Activated B cell treated with CpG ODN at 0.5 μM for 24 hours (primary cell): ENCODE data around the gene ZNF106. TPM values are rescaled to one million over a fixed set of nuclear protein-coding genes. Genes with fewer than 3 reads are reported as not detected.

Experiments
- ATAC-seq: fragments of 200-7000 bp; cut with Tn5 transposase; one replicate; pipeline ENCODE4 v1.10.0; 2021; ENCODE audit warnings: low read depth, mild to moderate bottlenecking, moderate library complexity
- CTCF ChIA-PET: fragments of 350-600 bp; sonication (Branson Sonifier 250); formaldehyde crosslinking; loops from one replicate; lab custom pipeline; 2021; ENCODE audit warnings: antibody characterized with exemption; lab: Charles Lee
- POLR2A ChIA-PET: fragments of 350-600 bp; sonication (Branson Sonifier 250); formaldehyde crosslinking; loops from one replicate; lab custom pipeline; 2021; ENCODE audit warnings: antibody characterized with exemption; lab: Charles Lee
- DNase-seq: peaks from one replicate; pipeline ENCODE4 v3.0.0; 2022
- H3K27ac Mint-ChIP-seq: one replicate; pipeline ENCODE4 v1.8.0; 2020; ENCODE audit warnings: mixed read lengths
- H3K27me3 Mint-ChIP-seq: one replicate; pipeline ENCODE4 v1.8.0; 2021; ENCODE audit warnings: mixed read lengths
- H3K36me3 Mint-ChIP-seq: one replicate; pipeline ENCODE4 v1.8.0; 2021; ENCODE audit warnings: low read depth, mixed read lengths
- H3K4me1 Mint-ChIP-seq: one replicate; pipeline ENCODE4 v1.8.0; 2021; ENCODE audit warnings: mixed read lengths
- H3K4me3 Mint-ChIP-seq: one replicate; pipeline ENCODE4 v1.8.0; 2020; ENCODE audit warnings: mild to moderate bottlenecking, mixed read lengths
- H3K9me3 Mint-ChIP-seq: one replicate; pipeline ENCODE4 v1.8.0; 2020; ENCODE audit warnings: mixed read lengths
- intact Hi-C: fragments of 100-400 bp; cut with micrococcal nuclease; formaldehyde crosslinking; loops from one replicate; pipeline ENCODE4 v1.15.1; 2024
- total RNA-seq: library from RNA; stranded (reverse); gene quantifications from 2 replicates; pipeline ENCODE4 v1.2.3, GENCODE V29; 2022
- TF ChIP-seq, protein P1 (sequence below): fragments of 200-600 bp; IDR thresholded peaks from one replicate; pipeline ENCODE4 v1.8.0; 2022; ENCODE audit warnings: antibody characterized with exemption, mild to moderate bottlenecking

ZNF106 gene
- total RNA-seq, 1 donor from 2014 or later, result 46.6 TPM

DNA sequence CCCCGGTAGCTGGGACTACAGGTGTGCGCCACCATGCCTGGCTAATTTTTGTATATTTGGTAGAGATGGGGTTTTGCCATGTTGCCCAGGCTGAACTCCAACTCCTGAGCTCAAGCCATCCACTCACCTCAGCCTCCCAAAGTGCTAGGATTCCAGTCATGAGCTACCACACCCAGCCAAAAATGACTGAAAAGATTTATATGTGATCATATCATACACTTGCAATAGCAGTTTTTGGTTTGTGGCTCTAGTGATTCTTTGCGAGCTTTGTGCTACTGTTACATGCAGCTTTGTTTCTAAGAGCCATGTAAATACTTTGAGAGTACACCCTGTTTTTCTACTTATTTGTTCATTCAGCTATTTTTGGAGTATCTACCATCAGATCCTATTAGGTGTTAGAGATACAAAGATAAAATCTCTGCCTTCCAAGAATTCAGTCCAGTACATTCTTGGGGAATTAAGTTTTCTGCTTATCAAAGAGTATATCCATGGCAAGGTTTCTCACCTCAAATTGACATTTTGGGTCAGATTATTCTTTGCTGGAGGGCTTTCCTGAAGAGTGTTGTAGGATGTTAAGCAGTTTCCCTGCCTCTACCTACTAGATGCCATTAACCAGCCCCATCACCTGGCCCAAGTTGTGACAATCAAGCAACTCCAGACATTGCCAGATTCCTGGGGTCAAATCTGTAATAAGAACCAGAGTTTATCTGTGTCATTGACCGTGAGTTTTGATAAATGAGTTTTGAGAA is 19.5 kb upstream of the ZNF106 start:
- Mint-ChIP-seq H3K4me1 (peaks cover 39% of the 10 kb centered on the region), H3K36me3 (peaks cover 54% of the 10 kb centered on the region), H3K27me3 (no peaks in the 10 kb centered on the region), H3K4me3 (no peak overlapping the region), H3K9me3 (no peaks in the 10 kb centered on the region), H3K27ac (no peak overlapping the region)
- TF ChIP-seq, protein P1, sequence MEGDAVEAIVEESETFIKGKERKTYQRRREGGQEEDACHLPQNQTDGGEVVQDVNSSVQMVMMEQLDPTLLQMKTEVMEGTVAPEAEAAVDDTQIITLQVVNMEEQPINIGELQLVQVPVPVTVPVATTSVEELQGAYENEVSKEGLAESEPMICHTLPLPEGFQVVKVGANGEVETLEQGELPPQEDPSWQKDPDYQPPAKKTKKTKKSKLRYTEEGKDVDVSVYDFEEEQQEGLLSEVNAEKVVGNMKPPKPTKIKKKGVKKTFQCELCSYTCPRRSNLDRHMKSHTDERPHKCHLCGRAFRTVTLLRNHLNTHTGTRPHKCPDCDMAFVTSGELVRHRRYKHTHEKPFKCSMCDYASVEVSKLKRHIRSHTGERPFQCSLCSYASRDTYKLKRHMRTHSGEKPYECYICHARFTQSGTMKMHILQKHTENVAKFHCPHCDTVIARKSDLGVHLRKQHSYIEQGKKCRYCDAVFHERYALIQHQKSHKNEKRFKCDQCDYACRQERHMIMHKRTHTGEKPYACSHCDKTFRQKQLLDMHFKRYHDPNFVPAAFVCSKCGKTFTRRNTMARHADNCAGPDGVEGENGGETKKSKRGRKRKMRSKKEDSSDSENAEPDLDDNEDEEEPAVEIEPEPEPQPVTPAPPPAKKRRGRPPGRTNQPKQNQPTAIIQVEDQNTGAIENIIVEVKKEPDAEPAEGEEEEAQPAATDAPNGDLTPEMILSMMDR, result no peak
- DNase-seq, result no peak
- ChIA-PET POLR2A (no interaction called here), CTCF (interaction anchor here (0.6 kb wide), 1 partner anchor 31 kb away, joined by 3 read pairs; no protein-coding TSS in a partner anchor)
- ATAC-seq, result no peak
- intact Hi-C loops, result no loop called here

GRCh38 chr15:42508263-42508690 is 17.3 kb upstream of the ZNF106 start:
- Mint-ChIP-seq H3K27me3 (no peaks in the 10 kb centered on the region), H3K27ac (no peak overlapping the region), H3K9me3 (no peaks in the 10 kb centered on the region), H3K4me1 (peaks cover 57% of the 10 kb centered on the region), H3K4me3 (no peak overlapping the region), H3K36me3 (peaks cover 34% of the 10 kb centered on the region)
- DNase-seq (no peak), ATAC-seq (no peak)
- TF ChIP-seq, protein P1, result no peak
- CTCF ChIA-PET, result no interaction called here
- POLR2A ChIA-PET, result interaction anchor here (0.7 kb wide), 1 partner anchor 214 kb away, joined by 6 read pairs; no protein-coding TSS in a partner anchor
- intact Hi-C loops, result no loop called here

DNA sequence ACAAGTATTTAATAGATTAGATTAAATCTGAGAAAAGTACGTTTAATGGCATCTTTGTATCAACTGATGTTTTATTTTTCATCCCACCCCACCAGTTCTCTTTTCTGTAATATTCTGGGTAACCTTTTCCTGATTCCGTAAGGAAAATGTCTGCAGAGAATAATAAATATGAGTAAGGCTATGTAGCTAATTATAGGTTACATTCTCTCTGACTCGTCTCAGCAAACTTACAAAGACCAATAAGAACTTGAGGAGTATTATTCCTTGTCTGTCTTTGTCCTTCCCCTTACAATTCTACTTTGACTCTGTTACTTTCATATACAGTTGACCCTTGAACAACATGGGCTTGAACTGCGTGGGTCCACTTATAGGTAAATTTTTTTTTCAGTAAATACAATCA is 16.6 kb upstream of the ZNF106 start:
- no peak for DNase-seq
- no peak for ATAC-seq
- TF ChIP-seq, protein P1, result no peak
- ChIA-PET CTCF (no interaction called here), POLR2A (interaction anchor here (0.7 kb wide), 1 partner anchor 213 kb away, joined by 6 read pairs; no protein-coding TSS in a partner anchor)
- Mint-ChIP-seq H3K9me3 (no peaks in the 10 kb centered on the region), H3K36me3 (peaks cover 27% of the 10 kb centered on the region), H3K27me3 (no peaks in the 10 kb centered on the region), H3K27ac (no peak overlapping the region), H3K4me3 (no peak overlapping the region), H3K4me1 (peaks cover 65% of the 10 kb centered on the region)
- intact Hi-C loops, result no loop called here

DNA sequence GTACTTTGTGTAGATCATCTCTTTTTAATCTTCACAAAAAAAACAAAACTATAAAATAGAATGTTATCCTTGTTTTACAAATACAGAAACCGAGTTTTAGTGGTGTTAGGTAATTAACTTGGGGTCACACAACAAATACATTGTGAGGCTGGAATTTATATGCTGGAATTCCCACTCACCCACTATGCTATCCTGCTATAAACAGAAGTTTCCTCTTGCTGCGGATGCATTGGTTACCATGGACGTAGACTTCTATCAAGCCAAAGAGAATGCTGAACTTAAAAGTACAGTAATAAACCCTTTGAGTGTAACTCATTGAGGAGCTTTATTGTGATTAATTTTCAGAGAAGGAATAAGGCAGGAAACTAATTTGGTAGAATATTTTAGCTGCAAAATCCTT is 13.7 kb upstream of the ZNF106 start:
- intact Hi-C loops, result loop anchor here (1.0 kb wide), 1 partner anchor 9 kb away; the partner anchor contains the start of gene SNAP23
- H3K4me3 Mint-ChIP-seq, result no peak overlapping the region
- H3K4me1 Mint-ChIP-seq, result peaks cover 77% of the 10 kb centered on the region
- H3K27me3 Mint-ChIP-seq, result no peaks in the 10 kb centered on the region
- peak overlapping the region; percentile 81 for H3K27ac Mint-ChIP-seq
- H3K9me3 Mint-ChIP-seq, result no peaks in the 10 kb centered on the region
- peak; percentile 6 for ATAC-seq
- H3K36me3 Mint-ChIP-seq, result peaks cover 23% of the 10 kb centered on the region
- CTCF ChIA-PET, result interaction anchor here (0.7 to 1.0 kb wide), 2 partner anchors 14 to 50 kb away, joined by 4 read pairs; partner anchors contain the start of gene ZNF106
- no peak for DNase-seq
- TF ChIP-seq, protein P1, result no peak
- POLR2A ChIA-PET, result interaction anchor here (0.8 to 3.8 kb wide), 6 partner anchors 10 to 231 kb away, joined by 3 to 50 read pairs (median 6); partner anchors contain the start of genes SNAP23, STARD9, TMEM87A and ZNF106

GRCh38 chr15:42503825-42504224 is 12.9 kb upstream of the ZNF106 start:
- intact Hi-C loops, result loop anchor here (1.0 kb wide), 2 partner anchors 9 to 13 kb away; partner anchors contain the start of genes SNAP23 and ZNF106
- peak overlapping the region; percentile 85 for H3K27ac Mint-ChIP-seq
- DNase-seq (no peak), ATAC-seq (peak; percentile 11)
- H3K4me1 Mint-ChIP-seq, result peaks cover 82% of the 10 kb centered on the region
- ChIA-PET CTCF (interaction anchor here (0.7 kb wide), 1 partner anchor 325 kb away, joined by 4 read pairs; no protein-coding TSS in a partner anchor), POLR2A (interaction anchor here (1.2 to 3.8 kb wide), 4 partner anchors 9 to 45 kb away, joined by 3 to 50 read pairs (median 22); partner anchors contain the start of genes SNAP23 and ZNF106)
- peaks cover 26% of the 10 kb centered on the region for H3K36me3 Mint-ChIP-seq
- no peaks in the 10 kb centered on the region for H3K9me3 Mint-ChIP-seq
- H3K27me3 Mint-ChIP-seq, result no peaks in the 10 kb centered on the region
- TF ChIP-seq, protein P1, result no peak
- H3K4me3 Mint-ChIP-seq, result peak overlapping the region; percentile 50
